ENCODE data around the gene SLC9A2.

SLC9A2 gene

DNA sequence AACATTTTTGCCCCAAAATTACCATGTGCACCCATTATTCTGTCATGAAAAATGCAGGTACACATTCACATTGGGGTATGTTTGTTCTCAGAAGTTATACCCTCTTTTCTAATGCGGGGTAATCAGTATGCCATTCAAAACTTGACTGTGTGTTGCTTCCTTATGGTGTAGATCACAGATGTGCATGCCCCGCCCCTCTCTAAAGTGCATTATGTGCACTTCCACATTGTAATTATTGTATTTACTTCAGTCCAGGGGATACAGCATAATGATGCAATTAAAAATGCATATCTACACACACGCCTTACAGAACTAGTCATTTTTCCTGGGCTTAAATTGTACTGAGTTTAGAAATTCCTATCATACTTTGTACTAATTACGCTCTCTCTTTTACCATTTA, 48.8 kb downstream of the SLC9A2 start:
- DNase-seq (ENCODE audit: low read depth) = no peak
- H3K4me3 ChIP-seq (ENCODE audit: low read depth, low read length) = no peak overlapping the region
- TF ChIP-seq, protein P1, sequence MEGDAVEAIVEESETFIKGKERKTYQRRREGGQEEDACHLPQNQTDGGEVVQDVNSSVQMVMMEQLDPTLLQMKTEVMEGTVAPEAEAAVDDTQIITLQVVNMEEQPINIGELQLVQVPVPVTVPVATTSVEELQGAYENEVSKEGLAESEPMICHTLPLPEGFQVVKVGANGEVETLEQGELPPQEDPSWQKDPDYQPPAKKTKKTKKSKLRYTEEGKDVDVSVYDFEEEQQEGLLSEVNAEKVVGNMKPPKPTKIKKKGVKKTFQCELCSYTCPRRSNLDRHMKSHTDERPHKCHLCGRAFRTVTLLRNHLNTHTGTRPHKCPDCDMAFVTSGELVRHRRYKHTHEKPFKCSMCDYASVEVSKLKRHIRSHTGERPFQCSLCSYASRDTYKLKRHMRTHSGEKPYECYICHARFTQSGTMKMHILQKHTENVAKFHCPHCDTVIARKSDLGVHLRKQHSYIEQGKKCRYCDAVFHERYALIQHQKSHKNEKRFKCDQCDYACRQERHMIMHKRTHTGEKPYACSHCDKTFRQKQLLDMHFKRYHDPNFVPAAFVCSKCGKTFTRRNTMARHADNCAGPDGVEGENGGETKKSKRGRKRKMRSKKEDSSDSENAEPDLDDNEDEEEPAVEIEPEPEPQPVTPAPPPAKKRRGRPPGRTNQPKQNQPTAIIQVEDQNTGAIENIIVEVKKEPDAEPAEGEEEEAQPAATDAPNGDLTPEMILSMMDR (IDR thresholded peaks at IDR 0.05; ENCODE audit: insufficient read depth, low read depth, low read length, missing control alignments) = no peak

DNA sequence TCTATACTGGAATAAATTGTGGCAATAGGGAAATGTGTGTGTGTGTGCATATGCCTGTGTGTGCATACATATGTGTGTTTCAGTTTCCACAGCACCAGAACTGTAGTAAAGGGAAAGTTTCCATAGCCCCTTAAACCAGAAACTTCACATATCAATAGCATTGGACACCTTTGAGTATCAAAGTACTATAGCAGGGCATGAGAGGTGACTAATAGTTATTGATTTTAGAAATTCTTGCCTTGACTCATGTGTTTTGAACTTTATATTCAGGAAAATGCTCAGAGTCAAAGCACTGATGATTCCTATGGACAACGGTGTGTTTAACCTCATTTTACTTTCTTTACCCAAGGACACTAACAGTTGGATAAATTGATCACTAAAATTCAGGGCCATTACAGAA, 50.0 kb downstream of the SLC9A2 start:
- TF ChIP-seq, protein P1 (IDR thresholded peaks at IDR 0.05; ENCODE audit: insufficient read depth, low read depth, low read length, missing control alignments) = no peak
- no peak overlapping the region for H3K4me3 ChIP-seq (ENCODE audit: low read depth, low read length)
- no peak for DNase-seq (ENCODE audit: low read depth)

DNA sequence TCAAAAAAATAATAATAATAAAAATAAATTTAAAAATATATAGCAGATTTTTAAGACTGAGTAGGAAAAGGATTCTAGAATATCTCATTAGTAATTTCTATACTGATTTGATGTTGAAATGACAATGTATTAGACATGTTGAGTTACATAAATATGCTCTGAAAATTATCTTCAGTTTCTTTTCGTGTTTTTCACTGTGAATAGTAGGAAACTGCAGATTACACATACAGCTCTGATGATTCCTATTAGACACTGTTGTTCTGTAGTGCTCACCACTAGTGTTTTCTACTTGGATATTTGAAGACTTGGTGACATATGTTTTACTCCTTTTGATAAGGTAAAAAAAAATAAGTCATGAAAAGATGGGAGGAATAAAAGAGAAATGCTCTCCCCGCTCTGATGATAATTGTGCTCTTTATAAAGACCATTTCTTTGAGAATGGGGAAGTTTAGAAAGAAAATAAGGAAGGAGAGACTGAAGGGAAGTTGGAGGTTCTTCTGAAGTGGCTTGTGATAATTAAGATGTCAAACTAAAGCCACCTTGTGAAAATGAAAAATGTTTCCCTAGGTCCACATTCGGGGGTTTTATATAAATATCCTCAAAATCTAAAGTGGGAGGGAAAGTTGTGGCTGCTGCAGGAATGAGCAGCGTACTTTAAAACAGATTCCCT, 52.9 kb downstream of the SLC9A2 start:
- no peak overlapping the region for H3K4me3 ChIP-seq (ENCODE audit: low read depth, low read length)
- TF ChIP-seq, protein P1 (IDR thresholded peaks at IDR 0.05; ENCODE audit: insufficient read depth, low read depth, low read length, missing control alignments) = no peak
- DNase-seq (ENCODE audit: low read depth) = no peak

DNA sequence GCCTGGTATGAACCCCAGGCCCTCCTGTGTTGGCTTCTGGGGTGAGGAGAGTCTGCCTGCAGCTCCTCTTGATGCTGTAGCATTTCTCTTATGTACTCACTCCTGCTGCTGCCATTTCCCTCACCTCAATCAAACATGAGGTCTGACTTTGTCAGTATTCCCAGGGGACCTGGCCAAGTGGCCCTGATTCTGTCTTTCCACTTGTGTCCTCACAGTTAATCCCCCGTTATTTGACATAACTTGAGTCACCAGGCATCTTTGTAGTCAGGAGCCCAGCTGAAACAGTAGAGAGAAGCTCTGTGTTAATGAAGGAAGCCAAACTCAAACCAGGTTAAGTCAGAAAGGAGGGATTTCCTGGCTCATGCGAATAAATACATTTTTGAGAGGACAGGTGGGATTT, 55.0 kb downstream of the SLC9A2 start:
- no peak for DNase-seq (ENCODE audit: low read depth)
- TF ChIP-seq, protein P1 (IDR thresholded peaks at IDR 0.05; ENCODE audit: insufficient read depth, low read depth, low read length, missing control alignments) = no peak
- H3K4me3 ChIP-seq (ENCODE audit: low read depth, low read length) = no peak overlapping the region

DNA sequence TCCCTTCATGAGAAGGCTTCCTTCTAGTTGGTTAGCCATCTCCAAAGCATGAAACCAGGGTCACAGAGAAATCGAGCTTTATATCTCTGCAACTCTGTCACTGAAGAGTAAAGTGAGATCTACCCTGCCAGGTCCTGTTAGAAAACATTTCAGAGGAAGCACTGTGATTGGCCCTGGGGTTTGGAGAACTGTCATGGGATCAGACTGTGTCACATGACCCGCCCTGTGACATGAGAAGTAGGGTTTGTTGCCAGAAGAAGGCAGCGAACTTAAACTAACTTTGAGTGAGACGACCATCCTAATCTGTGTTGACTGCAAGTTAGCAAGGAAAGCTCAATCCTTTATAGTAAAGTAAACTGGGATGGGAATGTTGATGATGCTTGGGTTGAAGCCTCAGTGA, 55.5 kb downstream of the SLC9A2 start:
- H3K4me3 ChIP-seq (ENCODE audit: low read depth, low read length) = no peak overlapping the region
- TF ChIP-seq, protein P1 (IDR thresholded peaks at IDR 0.05; ENCODE audit: insufficient read depth, low read depth, low read length, missing control alignments) = no peak
- no peak for DNase-seq (ENCODE audit: low read depth)

DNA sequence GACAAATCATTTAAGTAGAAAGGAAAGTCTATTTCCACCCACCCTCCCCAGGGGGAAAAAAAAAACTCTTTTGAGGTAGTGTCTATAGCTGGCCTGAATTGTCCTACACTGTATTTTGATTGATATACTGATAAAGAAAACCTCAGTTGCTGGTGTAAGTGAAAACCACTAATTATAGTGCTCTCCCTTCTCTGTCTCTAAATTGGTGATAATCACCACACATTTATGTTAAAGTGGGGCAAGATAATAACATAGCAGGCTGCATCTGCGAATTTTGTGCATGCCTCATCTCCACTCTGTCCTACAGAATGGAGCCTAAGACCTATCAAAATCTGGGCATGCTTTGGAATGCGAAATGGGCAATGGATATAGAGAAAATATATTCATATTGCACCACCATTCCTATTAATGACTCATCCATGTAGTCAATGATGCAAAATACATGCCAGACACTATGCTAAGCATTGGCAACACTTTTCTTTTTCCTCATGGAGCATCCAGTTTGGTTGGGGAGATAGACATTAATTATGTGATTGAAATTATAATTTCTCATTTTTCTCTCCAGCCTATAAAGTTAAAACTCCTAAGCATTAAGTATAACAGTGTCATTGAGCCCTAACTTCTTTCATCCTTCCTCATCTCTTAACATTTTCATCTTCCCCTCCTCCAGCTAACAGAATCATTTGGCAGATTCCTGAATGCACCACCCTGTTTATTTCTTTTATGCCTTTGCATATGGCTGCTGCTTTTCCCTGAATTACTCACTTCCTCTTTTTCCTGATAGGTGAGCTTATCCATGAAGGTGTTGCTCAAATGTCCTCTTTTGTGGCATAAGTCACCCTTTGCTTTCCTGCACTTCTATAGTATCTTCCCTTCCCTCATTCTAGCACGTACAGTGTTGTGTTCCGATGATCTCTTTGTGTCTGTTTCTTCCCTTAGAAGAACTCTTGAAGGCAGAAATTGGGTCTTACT, 58.2 kb downstream of the SLC9A2 start:
- DNase-seq (ENCODE audit: low read depth) = no peak

More for the DNA sequence above, 58.2 kb downstream of the SLC9A2 start:
- TF ChIP-seq, protein P1 (IDR thresholded peaks at IDR 0.05; ENCODE audit: insufficient read depth, low read depth, low read length, missing control alignments) = no peak
- no peak overlapping the region for H3K4me3 ChIP-seq (ENCODE audit: low read depth, low read length)

Measured in GM12865 (cell line).